GM12873 (cell line): ENCODE data around the gene TMEM150B.

Source experiments
- TF ChIP-seq, protein P1 (sequence below): IDR thresholded peaks from 2 replicates; pipeline ENCODE4 v1.5.1; 2012; ENCODE audit warnings: low read depth, mild to moderate bottlenecking, moderate library complexity, low read length, control low read depth; ENCODE audit not compliant: insufficient read depth; ENCODE audit errors: missing control alignments

TMEM150B gene, protein sequence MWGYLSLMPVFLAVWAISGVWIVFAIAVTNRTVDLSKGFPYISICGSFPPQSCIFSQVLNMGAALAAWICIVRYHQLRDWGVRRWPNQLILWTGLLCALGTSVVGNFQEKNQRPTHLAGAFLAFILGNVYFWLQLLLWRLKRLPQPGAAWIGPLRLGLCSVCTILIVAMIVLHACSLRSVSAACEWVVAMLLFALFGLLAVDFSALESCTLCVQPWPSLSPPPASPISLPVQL

DNA sequence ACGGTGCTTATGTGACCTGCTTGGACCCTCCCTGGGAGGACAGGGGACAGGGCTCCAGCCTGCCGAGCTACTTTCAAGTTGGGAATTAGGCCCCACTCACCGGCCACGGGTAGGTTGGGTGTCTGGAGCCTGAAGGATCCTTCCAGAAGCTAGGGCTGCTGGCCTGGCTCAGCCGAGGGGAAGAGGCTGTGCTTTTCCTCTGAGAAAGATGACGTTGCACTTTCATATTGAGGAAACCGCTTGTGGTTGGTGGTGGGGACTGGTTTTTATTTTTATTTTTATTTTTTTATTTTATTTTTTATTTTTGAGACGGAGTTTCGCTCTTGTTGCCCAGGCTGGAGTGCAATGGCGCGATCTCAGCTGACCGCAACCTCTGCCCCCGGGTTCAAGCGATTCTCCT lies at the start of gene TMEM150B:
Gene TMEM150B (minus strand): TSS at position 170 of the 400 bp plus-strand sequence. CDS start 4,305 bp downstream, outside the sequence.
- TF ChIP-seq, protein P1, sequence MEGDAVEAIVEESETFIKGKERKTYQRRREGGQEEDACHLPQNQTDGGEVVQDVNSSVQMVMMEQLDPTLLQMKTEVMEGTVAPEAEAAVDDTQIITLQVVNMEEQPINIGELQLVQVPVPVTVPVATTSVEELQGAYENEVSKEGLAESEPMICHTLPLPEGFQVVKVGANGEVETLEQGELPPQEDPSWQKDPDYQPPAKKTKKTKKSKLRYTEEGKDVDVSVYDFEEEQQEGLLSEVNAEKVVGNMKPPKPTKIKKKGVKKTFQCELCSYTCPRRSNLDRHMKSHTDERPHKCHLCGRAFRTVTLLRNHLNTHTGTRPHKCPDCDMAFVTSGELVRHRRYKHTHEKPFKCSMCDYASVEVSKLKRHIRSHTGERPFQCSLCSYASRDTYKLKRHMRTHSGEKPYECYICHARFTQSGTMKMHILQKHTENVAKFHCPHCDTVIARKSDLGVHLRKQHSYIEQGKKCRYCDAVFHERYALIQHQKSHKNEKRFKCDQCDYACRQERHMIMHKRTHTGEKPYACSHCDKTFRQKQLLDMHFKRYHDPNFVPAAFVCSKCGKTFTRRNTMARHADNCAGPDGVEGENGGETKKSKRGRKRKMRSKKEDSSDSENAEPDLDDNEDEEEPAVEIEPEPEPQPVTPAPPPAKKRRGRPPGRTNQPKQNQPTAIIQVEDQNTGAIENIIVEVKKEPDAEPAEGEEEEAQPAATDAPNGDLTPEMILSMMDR, result no peak

DNA sequence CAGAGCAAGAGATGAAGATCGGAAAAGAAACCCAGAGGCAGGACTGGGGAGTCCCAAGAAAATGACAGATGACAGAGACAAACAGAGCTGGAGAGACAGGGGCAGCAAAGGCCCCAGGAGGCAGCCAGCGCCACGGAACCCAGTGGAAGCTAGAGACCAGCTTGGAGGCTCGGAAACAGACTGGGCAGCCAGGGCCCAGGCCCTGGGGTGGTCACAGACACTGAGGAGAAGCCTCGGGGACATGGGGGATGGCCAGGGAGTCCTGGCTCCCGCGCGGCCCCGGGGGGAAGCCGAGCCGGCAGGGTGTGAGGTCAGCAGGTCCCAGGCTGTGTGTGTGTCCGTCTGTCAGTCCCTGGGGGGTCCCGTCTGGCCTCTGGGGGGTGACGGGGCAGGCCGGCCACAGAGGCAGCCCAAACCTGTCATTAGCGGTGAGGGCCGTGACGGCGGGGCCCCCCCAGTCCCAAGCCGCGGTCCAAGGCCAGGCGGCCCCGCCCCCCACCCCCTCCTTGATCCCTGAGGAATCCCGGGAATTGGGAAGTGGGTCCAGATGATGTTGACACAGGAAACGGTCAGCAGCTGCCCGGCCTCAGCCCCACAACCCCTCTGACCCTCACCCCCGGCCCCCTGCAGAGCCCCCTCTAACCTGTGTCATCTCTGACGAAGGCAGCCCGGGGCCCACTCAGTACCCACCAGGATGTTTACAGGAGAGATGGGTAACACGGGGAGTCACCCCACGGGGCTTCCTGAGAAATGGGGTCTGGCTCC lies 49.0 kb upstream of the TMEM150B start:
- TF ChIP-seq, protein P1, result no peak

DNA sequence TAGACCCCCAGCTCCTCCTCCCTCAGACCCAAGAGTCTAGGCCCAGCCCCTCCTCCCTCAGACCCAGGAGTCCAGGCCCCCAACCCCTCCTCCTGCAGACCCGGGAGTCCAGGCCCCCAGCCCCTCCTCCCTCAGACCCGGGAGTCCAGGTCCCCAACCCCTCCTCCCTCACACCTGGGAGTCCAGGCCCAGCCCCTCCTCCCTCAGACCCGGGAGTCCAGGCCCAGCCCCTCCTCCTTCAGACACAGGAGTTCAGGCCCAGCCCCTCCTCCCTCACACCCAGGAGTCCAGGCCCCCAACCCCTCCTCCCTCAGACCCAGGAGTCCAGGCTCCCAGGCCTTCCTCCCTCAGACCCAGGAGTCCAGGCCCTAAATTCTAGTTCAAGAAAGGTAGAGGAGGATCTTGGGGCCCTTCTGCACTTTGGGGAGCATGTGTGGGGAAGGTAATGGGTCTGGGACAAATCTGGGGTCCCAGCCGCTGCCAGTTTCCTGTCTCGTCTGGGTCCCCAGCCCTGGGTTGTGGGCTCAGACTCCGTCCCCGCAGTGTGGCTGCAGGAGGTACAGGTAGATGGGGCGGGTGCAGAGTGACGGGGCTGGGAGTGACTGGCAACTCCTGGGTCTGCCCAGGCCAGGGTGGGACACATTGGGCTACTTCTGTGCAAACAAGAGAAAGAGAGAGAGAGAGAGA lies 48.3 kb upstream of the TMEM150B start:
- TF ChIP-seq, protein P1, result no peak

DNA sequence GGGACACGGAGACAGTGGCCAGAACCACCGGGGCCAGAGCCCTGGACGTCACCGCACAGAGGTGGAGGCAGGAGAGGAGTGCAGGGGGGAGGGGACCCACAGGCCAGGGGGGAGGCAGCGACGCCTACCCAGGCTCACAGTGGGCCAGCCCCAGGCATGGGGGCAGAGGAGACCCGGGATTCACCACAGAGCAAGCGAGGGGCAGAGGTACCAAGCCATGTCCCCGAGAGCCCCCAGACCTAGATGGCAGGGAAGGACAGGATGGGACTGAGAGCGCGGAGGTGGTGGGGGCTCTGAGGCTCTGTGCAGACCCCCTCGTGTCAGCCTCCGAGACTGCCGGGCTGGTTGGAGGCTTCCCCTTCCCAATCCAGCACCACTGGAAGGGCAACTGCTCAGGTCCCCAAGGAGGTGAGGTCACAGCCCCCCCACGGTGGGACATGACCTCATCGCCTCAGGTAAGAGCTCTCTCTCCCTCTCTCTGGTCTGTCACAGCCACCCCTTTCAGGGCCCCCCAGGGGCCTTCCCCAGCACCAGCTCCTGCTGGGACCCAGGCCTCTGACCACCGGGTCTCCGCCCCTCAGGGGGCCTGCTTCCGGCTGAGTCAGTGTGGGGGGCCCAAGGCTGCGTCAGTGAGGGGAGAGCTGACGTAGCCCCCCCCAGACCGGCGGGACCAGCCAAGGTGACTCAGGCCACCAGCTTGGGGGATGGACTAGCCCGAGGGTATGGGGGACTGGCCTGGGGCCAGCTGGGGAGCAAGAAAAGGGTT lies 47.4 kb upstream of the TMEM150B start:
- TF ChIP-seq, protein P1, result no peak

DNA sequence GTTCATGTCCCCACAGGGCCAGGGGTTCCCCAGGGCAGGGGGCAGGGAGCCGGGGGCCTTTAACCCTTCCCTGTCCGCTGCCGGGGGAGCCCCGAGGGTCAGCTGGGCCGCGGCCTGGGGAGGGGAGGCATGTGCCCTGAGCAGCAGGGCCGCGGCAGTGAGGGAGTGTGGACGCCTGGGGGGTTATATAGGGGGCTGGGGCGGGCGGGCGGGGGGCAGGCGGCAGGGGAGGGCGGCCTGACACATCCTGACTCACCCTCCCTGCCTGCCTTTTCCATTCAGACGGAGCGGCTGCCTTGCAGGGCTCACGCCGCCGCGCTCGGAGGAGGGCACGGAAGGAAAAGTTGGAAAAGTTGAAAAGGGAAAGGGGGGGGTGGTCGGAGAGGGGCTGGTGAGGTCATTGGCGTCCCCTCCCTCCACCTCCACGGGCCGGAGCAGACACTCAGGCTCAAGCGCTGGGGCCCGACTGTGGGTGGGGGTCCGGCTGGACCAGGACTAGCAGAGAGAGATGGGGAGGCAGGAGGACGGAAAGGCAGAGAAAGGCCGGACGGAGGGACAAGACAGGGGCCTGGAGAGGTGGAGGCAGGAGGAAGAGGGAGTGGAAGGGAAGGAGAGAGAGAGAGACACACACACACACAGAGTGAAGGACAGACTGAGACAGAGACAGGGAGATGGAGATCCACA lies 45.3 kb upstream of the TMEM150B start, which contains the start of gene IL11:
Gene IL11 (minus strand): TSS at position 159 of the 684 bp plus-strand sequence. CDS start 153 bp downstream, at position 6.
- TF ChIP-seq, protein P1, result no peak

DNA sequence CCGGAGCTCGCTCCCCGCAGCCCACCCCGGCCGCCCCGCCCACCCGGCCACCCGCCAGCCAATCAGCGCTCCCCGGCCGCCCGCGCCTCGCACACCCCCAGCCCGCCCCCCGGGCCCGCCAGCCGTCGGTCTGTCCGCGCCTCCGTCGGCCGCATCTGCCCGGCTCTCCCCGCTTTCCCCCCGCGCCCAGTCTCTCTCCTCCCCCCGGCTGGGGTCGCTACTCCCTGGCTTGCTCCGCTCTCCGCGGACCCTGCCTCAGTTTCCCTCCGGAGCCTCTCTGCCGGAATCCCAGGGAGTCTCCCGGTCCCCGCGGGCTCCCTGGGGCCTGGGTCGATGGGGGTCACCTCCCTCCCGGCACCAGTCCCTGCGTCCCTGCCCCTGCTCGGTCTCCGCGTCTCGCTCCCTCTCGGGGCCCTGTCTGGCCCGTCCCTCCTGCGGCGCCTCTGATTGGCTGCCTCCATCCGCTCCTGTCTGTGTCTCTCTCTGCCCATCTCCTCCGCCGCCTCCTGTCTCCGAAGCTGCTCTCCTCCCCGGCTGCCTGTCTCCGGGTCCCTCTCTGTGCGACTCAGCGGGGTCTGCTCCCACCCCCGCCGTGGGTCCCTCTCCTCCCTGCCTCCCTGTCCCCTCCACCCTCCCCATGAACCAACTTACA lies 44.6 kb upstream of the TMEM150B start:
- TF ChIP-seq, protein P1, result no peak
